PFSK-1 (cell line): ENCODE data around the gene IRAK1.

Experiments used
- FOXP2 ChIP-seq: optimal IDR thresholded peaks from 2 replicates; pipeline ENCODE3; 2011; ENCODE audit warnings: borderline replicate concordance, control low read depth, inconsistent platforms; ENCODE audit not compliant: insufficient read depth; ENCODE audit errors: extremely low read length, extremely low read depth
- POLR2AphosphoS5 ChIP-seq: IDR thresholded peaks from 2 replicates; pipeline ENCODE4 v1.6.1; 2012; ENCODE audit warnings: low read depth, mild to moderate bottlenecking, control low read depth, low read length, moderate library complexity
- REST ChIP-seq, 2 experiments: IDR thresholded peaks; 2 replicates each; pipeline versions ENCODE4 v1.6.1 to v1.8.0; 2011 to 2012; ENCODE audit warnings: low read depth in 2 of 2, low read length in 2 of 2, control low read depth in 1 of 2, inconsistent platforms in 1 of 2, mild to moderate bottlenecking in 1 of 2, moderate library complexity in 1 of 2; ENCODE audit not compliant: insufficient read depth in 1 of 2
- SIN3A ChIP-seq: IDR thresholded peaks from 2 replicates; pipeline ENCODE4 v1.6.1; 2012; ENCODE audit warnings: mild to moderate bottlenecking, low read length, moderate library complexity, borderline replicate concordance; ENCODE audit not compliant: insufficient read depth
- TAF1 ChIP-seq: IDR thresholded peaks from 2 replicates; pipeline ENCODE4 v1.6.1; 2012; ENCODE audit warnings: low read length, control low read depth, borderline replicate concordance; ENCODE audit not compliant: insufficient read depth

IRAK1 gene

DNA sequence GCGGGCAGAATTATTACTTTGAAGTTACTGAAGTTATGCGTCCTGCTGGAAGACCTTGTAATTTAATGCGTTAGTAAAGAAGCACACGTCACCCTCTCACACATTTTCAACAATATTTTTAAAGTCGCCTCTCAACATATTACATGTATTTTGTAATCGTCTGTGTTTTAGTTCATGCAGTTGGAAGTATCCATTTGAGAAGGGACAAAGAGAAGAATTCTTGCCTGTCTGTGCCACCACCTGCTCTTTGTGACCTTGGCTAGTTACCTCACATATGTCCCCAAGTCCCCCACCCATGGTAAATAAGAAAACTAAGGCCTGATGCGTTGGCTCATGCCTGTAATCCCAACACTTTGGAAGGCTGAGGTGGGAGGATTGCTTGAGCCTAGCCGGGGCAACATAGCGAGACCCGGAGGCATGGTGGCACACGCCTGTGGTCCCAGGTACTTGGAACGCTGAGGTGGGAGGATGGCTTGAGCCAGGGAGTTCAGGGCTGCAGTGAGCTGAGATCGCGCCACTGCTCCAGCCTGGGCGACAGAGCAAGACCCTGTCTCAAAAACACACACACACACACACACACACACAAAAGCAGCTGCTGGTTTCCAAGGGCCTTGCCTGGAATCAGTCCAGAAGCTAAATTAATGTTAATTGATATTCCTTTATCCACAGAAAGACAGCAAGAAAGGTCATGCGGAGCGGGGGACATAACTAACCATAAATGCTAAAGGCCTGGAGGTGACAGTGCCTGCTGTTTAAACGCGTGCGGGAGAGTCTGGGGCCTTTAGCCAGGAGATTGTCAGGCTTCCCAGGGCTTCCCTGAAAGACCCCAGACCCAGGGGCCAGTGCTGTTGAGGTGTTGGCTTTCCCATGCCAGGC lies 46.3 kb downstream of the IRAK1 start:
- TF ChIP-seq POLR2AphosphoS5, result no peak
- no peak for TF ChIP-seq SIN3A
- no peak for TF ChIP-seq TAF1
- TF ChIP-seq REST (IDR thresholded peaks at IDR 0.05; ENCODE audit: insufficient read depth in 1 of 2, low read depth in 2 of 2, low read length in 2 of 2), result no peak
- TF ChIP-seq FOXP2, result no peak

- no peak for TF ChIP-seq FOXP2
- peak; percentile 56; the same call in 1 of the 2 replicates for TF ChIP-seq POLR2AphosphoS5
Measured at GRCh38 chrX:153972368-153973126, 47.2 kb downstream of the IRAK1 start, which contains the start of gene TMEM187. TSS of gene TMEM187 (plus strand) at chrX:153972754. CDS start at chrX:153982063, 9,309 bp downstream.

DNA sequence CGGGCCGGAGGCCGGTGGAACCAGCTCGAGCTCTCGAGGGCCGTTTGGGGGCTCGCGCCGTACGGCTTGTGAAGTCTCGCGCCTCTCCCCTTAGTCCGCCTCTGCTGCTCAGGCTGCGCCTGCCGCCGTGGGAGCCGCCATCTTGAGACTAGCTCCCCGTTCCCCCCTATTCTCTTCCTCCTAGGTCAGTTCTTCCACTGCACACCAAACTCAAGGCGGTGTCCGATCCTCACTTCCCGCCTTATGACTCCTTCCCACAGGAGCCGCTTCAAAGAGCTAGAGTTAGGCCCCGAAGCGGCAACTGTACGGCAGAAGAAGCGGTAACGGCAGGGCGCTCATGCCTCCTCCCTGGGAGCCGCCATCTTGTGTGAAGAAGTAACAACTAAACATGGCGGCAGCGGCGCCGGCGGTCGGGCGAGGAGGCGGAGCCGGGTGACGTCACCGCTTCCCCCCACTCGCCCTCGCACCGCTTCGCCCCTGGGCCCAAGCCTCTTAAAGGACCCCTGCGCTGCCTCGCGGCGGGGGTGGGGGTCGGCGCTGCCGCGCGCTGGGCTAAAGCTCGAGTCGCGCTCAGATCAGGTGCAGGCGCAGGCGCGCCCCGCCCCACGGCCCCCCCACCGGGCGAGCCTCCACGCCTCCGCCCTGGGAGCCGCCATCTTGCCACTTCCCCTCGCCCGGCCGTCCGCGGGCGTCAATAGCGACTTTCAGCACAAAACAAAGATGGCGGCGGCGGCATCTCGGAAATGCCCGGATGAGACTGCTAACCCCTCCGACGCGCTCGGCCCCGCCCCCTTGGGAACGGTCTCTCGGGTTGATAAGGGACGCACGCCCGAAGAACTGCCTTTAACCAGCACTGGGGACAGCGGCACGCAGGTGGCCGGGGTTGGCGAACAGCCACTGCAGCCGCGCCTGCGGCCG lies 48.0 kb downstream of the IRAK1 start, which contains the start of gene HCFC1:
HCFC1 (minus strand) TSS at position 369 of the 918 bp plus-strand sequence. CDS start 978 bp downstream, outside the sequence.
- peak; percentile 52; the same call in 1 of the 2 replicates for TF ChIP-seq POLR2AphosphoS5
- peak in 1 of 2 experiments; percentile 74; a peak in 2 of 4 replicates for TF ChIP-seq REST (IDR thresholded peaks at IDR 0.05; ENCODE audit: insufficient read depth in 1 of 2, low read depth in 2 of 2, low read length in 2 of 2)
- TF ChIP-seq SIN3A, result no peak
- TF ChIP-seq TAF1, result peak; percentile 79; the same call in 1 of the 2 replicates
- TF ChIP-seq FOXP2, result no peak

DNA sequence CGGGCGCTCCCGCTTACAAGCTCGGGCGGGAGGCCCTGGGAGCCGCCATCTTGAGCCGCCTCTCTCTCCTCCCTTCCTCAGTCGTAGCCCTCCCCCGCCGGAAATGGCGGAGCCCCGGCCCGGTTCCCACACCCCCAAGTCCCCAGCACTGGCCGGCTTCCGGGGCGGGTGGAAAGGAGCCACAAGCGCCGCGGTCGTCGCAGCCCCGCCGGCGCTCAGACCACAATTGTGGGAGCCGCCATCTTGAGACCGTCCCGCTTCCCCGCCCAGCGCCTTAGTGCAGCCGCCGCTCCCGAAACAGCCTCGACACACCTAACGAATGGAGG lies 48.6 kb downstream of the IRAK1 start:
- TF ChIP-seq TAF1 (peak; percentile 62; the same call in 1 of the 2 replicates), SIN3A (no peak), REST (IDR thresholded peaks at IDR 0.05; ENCODE audit: insufficient read depth in 1 of 2, low read depth in 2 of 2, low read length in 2 of 2) (no peak), FOXP2 (no peak), POLR2AphosphoS5 (no peak; the same call in 1 of the 2 replicates)
